Measurements from ENCODE around the gene SLC9A4. TPM values are rescaled to one million over a fixed set of nuclear protein-coding genes. Genes with fewer than 3 reads are reported as not detected.
"Not testable (repeated sequence)": the region's sequence is repeated elsewhere in the genome, so short reads cannot be mapped to it uniquely, and the experiment has no call there.

SLC9A4 gene
- total RNA-seq, 1 donor from 2014 or later = 0.08 TPM

DNA sequence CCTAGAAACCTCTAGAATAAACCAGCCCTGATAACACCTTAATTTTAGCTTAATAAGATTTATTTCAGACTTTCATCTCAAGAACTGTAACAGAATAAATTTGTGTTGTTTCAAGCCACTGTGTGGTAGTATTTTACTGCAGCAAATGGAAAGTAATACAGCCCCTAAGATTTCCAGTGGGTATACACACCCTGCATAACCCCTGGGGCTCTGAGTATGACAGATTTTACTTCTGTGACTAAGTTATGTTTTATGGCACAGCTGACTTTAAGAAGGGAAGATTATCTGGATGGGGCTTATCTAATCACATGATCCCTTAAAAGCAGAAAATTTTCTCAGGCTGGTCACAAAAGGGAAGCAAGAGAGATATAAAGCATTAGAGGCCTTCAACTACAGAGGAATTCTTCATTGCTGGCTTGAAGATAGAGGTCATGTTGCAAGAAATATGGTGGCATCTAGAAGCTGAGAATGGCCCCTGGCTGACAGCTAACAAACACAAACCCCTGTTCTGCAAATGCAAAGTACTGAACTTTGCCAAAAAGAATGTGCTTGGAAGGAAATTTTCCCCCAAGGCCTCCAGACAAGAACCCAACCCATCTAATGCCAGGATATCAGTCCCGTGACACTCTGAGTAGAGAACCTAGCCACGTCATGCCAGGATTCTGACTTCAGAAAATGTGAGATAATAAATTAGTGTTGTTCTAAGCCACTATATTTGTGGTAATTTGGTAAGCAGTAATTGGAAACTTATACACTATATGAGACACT, 78.5 kb downstream of the SLC9A4 start:
- ATAC-seq = no peak

DNA sequence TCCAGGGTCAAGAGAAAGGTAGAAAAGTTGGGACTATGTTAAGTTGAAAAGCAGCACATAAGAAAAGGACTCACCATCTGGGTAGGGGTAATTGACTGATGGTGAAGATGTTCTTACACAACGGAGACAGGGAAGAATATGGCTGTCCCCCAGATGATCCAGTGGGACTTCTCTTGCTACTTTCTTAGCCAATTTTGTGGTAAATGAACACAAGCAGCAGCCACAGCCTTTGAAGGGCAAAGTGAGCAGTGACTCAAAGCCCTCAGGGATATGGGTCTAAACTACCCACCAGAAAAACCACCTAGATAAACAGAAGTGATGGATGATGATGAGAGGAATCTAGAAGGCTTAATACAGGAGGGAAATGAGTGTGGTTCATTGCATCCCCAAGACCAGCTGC, 80.6 kb downstream of the SLC9A4 start:
- ATAC-seq = no peak

DNA sequence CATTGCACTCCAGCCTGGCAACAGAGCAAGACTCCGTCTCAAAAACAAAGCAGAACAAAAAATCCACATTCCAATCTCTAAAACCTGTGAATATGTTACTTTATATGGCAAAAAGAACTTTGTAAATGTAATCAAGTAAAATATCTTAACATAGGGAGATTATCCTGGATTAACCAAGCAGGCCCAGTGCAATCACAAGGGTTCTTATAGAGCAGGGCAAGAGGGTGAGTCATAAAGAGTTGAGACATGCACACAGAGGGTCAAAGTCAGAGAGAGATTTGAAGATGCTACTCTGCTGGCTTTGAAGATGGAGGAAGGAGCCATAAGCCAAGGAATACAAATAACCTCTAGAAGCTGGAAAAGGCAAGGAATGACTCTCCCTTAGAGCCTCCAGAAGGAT, 85.4 kb downstream of the SLC9A4 start:
- ATAC-seq = peak; percentile 68

DNA sequence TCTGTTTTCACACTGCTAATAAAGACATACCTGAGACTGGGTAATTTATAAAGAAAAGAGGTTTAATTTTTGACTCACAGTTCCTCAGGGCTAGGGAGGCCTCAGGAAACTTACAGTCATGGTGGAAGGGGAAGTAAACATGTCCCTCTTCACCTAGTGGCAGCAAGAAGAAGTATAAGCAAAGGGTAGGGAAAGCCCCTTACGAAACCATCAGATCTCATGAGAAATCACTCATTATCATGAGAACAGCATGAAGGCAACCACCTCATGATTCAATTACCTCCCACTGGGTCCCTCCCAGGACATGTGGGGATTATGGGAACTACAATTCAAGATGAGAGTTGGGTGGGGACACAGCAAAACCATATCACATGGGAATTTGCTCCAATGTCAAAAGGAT, 89.5 kb downstream of the SLC9A4 start:
- ATAC-seq = not testable (repeated sequence)

DNA sequence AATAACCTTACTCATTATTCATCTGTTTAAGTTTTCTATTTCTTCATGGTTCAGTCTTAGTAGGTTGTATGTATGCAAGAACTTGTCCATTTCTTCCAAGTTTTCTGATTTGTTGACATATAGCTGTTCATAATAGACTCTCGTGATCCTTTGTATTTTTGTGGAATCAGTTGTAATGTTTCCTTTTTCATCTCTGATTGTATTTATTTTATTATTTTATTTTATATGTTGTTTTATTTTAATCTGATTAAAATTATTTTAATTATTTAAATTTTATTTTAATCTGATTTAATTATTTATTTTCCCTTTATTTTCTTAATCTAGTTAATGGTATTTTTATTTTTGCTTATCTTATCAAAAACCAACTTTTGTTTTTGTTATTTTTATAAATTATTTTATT, 102.9 kb downstream of the SLC9A4 start:
- no peak for ATAC-seq

DNA sequence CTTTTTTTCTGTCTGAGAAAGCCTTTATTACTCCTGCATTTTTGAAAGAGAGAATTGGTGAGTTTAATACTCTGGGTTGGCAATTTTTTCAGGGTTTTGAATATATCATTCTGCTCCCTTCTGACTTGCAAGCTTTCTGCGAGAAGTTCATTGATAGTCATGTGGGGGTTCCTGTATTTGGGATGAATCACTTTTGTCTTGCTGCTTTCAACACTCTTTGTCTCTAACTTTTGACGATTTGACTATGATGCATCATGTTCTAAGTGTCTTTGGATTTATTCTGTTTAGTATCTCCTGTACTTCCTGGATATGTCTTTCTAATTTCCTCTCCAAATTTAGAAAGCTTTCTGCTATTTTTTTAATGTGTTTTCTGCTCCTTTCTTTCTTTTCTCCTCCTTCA, 105.3 kb downstream of the SLC9A4 start:
- ATAC-seq = no peak

DNA sequence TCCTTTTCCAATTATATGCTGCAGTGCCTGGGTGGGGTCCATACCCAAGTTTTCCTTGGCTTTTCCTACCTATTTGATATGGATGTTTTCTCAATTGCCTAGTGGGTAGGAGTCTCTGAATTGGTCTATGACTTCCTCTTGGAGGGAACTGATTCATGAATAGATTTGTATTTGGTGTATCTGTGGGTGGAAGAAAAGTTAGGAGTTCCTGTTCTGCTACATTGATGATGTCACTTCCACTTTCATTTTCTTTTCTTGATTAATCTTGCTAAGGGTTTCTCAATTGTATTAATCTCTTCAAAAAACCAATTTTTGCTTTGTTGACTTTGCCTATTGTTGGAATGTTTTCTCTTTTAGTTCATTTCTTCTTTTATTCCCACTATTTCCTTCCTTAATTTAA, 108.9 kb downstream of the SLC9A4 start:
- peak; percentile 43 for ATAC-seq

DNA sequence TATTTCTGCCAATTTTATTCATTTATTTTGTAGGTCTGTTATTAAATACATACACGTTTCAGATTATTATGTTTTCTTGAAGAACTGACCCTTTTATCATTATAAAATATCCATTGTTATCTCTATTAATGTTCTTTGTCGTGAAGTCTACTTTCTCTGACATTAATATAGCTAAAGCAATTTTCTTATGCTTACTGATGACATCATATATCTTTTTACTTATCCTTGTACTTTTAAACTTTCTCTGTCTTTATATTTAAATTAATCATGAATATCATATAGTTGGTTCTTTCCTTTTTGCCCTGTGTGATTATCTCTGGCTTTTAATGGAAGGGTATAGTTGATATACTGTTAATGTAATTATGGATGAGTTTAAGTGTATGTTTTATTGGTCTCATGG, 109.8 kb downstream of the SLC9A4 start:
- ATAC-seq = no peak

Other genes starting within 250 kb of the SLC9A4 start
- gene IL1RL1, start 161.7 kb upstream of the SLC9A4 start, total RNA-seq = 2.8 TPM
- 1.1 TPM for gene IL18R1, start 117.4 kb upstream of the SLC9A4 start, total RNA-seq
- gene IL18RAP, start 50.1 kb upstream of the SLC9A4 start, total RNA-seq = 0.64 TPM
- 0.20 TPM for gene SLC9A2, start 146.3 kb downstream of the SLC9A4 start, total RNA-seq